ENCODE results near the gene FZD8. TPM values are rescaled to one million over a fixed set of nuclear protein-coding genes. Genes with fewer than 3 reads are reported as not detected.

Gene FZD8
- total RNA-seq, 1 experiment from 2014 or later = 13.8 TPM

DNA sequence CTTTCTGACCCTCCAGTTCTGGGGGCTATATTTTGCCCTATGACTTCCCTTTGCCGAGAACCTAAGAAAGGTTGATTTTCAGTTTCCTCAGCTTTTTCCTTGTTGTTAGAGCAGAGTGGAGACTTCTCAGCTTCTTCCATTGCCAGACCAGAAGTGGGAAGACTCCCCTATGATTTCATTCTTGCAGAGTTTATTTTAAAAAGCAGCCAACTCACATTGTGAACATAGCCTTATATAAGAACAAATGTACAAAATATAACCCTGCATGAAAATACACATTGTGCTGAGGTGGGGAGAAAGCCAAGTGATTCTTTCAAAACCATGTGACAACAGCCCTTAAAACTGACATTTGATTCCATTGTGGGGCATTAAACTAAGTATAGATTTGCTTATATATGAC is 33.8 kb upstream of the FZD8 start:
- Histone ChIP-seq H3K27ac (ENCODE audit: insufficient read length, low read depth, low read length) (no peak overlapping the region), H3T11ph (ENCODE audit: low read length) (no peak overlapping the region), H2AFZ (ENCODE audit: low read length) (no peak overlapping the region), H2BK120ac (ENCODE audit: low read depth, low read length, poor library complexity, severe bottlenecking) (no peak overlapping the region), H4K5ac (ENCODE audit: insufficient read length, low read depth, low read length) (no peak overlapping the region), H3K9me3 (ENCODE audit: control insufficient read depth, low read depth, low read length) (no peaks in the 10 kb centered on the region), H2BK20ac (ENCODE audit: low read depth, low read length, poor library complexity, severe bottlenecking) (no peak overlapping the region), H3K4ac (ENCODE audit: low read depth, low read length) (no peak overlapping the region), H2BK5ac (ENCODE audit: insufficient read length, low read length) (no peak overlapping the region), H3K18ac (ENCODE audit: insufficient read length, low read depth, low read length) (no peak overlapping the region), H3K27me3 (ENCODE audit: insufficient read depth, low read length) (no peaks in the 10 kb centered on the region), H3K56ac (ENCODE audit: insufficient read length, low read depth, low read length) (no peak overlapping the region), H4K91ac (ENCODE audit: insufficient read length, low read depth, low read length) (no peak overlapping the region), H3K9ac (ENCODE audit: extremely low read depth, insufficient read length, low read length) (no peak overlapping the region), H3K23me2 (ENCODE audit: insufficient read length, low read depth, low read length, poor library complexity, severe bottlenecking) (no peaks in the 10 kb centered on the region), H3K14ac (ENCODE audit: insufficient read depth, low read length) (no peak overlapping the region), H4K8ac (replicated peaks; ENCODE audit: insufficient read length, low read depth, low read length) (no peak overlapping the region), H4K20me1 (ENCODE audit: control insufficient read depth, insufficient read depth, insufficient read length) (no peaks in the 10 kb centered on the region), H2BK15ac (ENCODE audit: low read depth, low read length) (no peak overlapping the region), H3K23ac (ENCODE audit: insufficient read length, low read depth, low read length) (no peak overlapping the region), H3K4me1 (ENCODE audit: insufficient read depth, low read length) (no peaks in the 10 kb centered on the region), H3K79me2 (ENCODE audit: insufficient read depth, low read length) (no peaks in the 10 kb centered on the region), H3K79me1 (ENCODE audit: insufficient read depth, low read depth, low read length, poor library complexity, severe bottlenecking) (no peaks in the 10 kb centered on the region), H3K4me2 (ENCODE audit: insufficient read depth, insufficient read length, low read length) (no peak overlapping the region), H2BK12ac (ENCODE audit: insufficient read length, low read depth, low read length) (no peak overlapping the region), H2AK5ac (ENCODE audit: insufficient read length, low read length) (no peak overlapping the region)
- WGBS (ENCODE audit: extremely low coverage, insufficient read length, low lambda C conversion rate) = no CpG with 5 or more reads among the region's 1 CpG
- Mint-ChIP-seq H3K4me3 (no peak overlapping the region), H3K27ac (no peak overlapping the region; a peak in 1 of 7 replicates), H3K36me3 (ENCODE audit: insufficient read depth in 1 of 3, low read depth in 3 of 3) (no peaks in the 10 kb centered on the region; a peak in 2 of 7 replicates), H3K27me3 (ENCODE audit: low read depth) (peaks cover 2% of the 10 kb centered on the region; the same call in 1 of the 2 replicates), H3K9me3 (peaks cover 0 to 2% of the 10 kb centered on the region in 2 experiments; a peak in 1 of 5 replicates), H3K4me1 (no peaks in the 10 kb centered on the region)
- TF ChIP-seq, protein P1, sequence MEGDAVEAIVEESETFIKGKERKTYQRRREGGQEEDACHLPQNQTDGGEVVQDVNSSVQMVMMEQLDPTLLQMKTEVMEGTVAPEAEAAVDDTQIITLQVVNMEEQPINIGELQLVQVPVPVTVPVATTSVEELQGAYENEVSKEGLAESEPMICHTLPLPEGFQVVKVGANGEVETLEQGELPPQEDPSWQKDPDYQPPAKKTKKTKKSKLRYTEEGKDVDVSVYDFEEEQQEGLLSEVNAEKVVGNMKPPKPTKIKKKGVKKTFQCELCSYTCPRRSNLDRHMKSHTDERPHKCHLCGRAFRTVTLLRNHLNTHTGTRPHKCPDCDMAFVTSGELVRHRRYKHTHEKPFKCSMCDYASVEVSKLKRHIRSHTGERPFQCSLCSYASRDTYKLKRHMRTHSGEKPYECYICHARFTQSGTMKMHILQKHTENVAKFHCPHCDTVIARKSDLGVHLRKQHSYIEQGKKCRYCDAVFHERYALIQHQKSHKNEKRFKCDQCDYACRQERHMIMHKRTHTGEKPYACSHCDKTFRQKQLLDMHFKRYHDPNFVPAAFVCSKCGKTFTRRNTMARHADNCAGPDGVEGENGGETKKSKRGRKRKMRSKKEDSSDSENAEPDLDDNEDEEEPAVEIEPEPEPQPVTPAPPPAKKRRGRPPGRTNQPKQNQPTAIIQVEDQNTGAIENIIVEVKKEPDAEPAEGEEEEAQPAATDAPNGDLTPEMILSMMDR (conservative IDR thresholded peaks at IDR 0.05) = no peak
- DNase-seq = no peak

Data from H9 (cell line).